ENCODE data around the gene PLIN3.
"Not testable (repeated sequence)": the region's sequence is repeated elsewhere in the genome, so short reads cannot be mapped to it uniquely, and the experiment has no call there.

PLIN3 gene, protein sequence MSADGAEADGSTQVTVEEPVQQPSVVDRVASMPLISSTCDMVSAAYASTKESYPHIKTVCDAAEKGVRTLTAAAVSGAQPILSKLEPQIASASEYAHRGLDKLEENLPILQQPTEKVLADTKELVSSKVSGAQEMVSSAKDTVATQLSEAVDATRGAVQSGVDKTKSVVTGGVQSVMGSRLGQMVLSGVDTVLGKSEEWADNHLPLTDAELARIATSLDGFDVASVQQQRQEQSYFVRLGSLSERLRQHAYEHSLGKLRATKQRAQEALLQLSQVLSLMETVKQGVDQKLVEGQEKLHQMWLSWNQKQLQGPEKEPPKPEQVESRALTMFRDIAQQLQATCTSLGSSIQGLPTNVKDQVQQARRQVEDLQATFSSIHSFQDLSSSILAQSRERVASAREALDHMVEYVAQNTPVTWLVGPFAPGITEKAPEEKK
- long read RNA-seq, donor 1, transcript PLIN3-201 (8 exons, 2,333 nt) = major isoform, 35 of 49 reads
- long read RNA-seq, donor 1, partial matches to known transcripts = 11 of 49 reads
- long read RNA-seq, donor 1, other reads (novel, unspliced or antisense) = 0 of 49 reads
- long read RNA-seq, donor 2, transcript PLIN3-201 (8 exons, 2,333 nt) = major isoform, 14 of 16 reads
- long read RNA-seq, donor 2, partial matches to known transcripts = 0 of 16 reads
- long read RNA-seq, donor 2, other reads (novel, unspliced or antisense) = 0 of 16 reads
- long read RNA-seq, donor 3, transcript PLIN3-201 (8 exons, 2,333 nt) = major isoform, 15 of 23 reads
- long read RNA-seq, donor 3, partial matches to known transcripts = 8 of 23 reads
- long read RNA-seq, donor 3, other reads (novel, unspliced or antisense) = 0 of 23 reads
- long read RNA-seq, donor 4, transcript PLIN3-201 (8 exons, 2,333 nt) = major isoform, 15 of 22 reads
- long read RNA-seq, donor 4, partial matches to known transcripts = 6 of 22 reads
- long read RNA-seq, donor 4, other reads (novel, unspliced or antisense) = 0 of 22 reads
- long read RNA-seq, donor 5, transcript PLIN3-201 (8 exons, 2,333 nt) = major isoform, 23 of 37 reads
- long read RNA-seq, donor 5, partial matches to known transcripts = 12 of 37 reads
- long read RNA-seq, donor 5, other reads (novel, unspliced or antisense) = 0 of 37 reads
- long read RNA-seq, donor 6, transcript PLIN3-201 (8 exons, 2,333 nt) = major isoform, 27 of 33 reads
- long read RNA-seq, donor 6, partial matches to known transcripts = 6 of 33 reads
- long read RNA-seq, donor 6, other reads (novel, unspliced or antisense) = 0 of 33 reads
- long read RNA-seq, donor 7 = 0 reads
- long read RNA-seq, donor 8, transcript PLIN3-201 (8 exons, 2,333 nt) = major isoform, 36 of 44 reads
- long read RNA-seq, donor 8, partial matches to known transcripts = 7 of 44 reads
- long read RNA-seq, donor 8, other reads (novel, unspliced or antisense) = 0 of 44 reads

DNA sequence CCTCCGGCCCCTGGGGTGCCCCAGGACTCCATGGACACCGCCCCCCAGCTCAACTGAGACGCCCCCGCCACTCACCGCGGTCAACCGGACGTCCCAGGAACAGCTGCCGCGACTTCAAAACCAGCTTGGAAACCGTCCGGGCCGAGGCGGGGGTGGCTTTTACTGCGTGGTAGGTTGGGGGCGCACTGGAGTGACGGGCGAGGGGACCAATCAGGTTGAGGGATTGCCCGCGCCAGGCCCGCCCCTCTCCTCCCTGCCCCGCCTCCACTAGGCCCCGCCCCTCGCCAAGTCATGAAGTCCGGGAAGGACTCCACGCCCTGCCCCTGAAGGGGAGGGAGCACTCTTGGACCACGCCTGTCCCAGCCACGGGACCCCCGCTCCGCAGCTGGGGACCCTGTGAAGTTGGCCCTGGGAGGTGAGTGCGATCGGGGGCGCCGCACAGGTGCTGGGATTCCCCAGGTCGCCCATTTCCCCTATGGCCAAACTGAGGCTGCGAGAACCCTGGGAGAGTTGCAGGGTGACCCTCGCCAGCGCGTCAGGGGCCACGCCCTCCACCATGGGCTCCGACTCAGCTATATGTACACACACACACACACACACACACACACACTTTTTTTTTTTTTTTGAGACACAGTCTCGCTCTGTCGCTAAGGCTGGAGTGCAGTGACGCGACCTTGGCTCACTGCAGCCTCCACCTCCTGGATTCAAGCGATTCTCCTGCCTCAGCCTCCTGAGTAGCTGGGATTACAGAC is at the start of gene PLIN3:
TSS of gene PLIN3 (minus strand) at position 134 of the 752 bp plus-strand sequence. CDS start 6,273 bp downstream, outside the sequence.
- DNase-seq = peak; percentile 79

DNA sequence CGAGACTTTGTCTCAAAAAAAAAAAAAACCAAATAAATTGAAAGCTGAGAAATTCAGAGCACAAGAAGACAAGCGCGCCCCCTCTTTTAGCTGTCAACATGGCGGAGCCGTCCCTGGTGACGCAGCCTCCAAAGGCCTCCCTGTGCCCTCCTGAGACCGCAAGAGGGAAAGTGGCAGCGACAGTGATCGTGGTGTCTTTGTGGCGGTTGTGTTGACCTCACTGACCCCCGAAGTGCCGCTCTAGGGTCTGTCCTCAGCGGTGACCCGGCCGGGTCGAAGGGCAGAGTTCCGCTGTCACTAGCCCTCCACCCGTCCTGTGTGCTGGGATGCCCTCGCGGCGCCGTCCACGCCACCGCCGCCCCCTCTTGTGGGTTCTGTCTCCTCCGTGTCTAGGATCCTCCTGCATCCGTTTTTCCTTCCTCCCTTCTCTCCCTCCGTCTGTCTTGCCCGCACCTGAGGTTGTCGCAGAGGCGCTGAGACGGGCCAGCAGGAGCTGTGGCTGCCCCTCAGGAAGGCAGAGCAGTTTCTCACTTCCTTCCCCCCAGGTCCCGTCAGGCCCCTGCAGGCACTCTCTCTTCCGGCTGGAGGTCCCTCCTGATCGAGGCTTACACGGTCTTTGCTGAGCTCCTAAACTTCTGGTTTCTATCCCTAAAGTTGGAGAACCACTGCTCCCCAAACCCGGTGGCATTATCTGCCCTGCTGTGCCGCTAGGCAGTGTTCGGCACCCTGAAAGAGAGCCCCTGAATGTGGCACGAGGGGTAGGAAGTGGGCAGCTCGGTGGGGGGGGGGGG is 49.0 kb upstream of the PLIN3 start:
- DNase-seq = no peak

DNA sequence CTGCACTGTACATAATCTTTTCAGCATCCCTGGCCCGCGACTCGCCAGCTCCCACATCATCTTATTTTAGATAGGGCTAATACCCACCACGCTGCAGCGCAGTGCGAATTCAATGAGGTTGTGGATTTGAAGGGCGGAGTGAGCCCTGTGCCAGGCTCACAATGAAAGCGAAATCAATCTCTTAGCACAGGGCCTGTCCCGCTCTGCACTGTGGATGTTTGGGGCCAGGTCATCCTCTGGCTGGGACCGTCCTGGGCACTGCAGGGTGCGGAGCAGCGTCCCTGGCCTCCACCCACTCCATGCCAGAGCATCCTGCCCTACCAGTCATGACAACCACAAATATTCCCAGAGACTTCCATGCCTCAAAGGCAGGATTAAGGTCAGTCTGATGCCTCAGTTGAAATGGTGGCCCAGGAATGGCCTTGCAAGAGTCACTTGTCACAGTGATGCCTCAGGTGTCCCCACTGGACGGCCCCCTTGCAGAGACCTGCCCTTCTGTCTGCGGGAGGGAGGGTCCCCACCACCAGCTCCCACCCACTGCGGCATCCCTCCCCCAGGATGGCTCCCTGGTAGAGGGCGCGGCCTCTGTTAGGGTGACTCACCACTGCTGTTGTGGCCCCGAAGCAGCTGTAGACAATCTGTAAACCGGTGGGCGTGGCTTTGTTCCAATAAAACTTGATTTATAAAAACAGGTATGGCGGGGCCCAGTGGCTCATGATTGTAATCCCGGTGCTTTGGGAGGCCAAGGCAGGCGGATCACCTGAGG is 47.5 kb upstream of the PLIN3 start:
- DNase-seq = no peak

DNA sequence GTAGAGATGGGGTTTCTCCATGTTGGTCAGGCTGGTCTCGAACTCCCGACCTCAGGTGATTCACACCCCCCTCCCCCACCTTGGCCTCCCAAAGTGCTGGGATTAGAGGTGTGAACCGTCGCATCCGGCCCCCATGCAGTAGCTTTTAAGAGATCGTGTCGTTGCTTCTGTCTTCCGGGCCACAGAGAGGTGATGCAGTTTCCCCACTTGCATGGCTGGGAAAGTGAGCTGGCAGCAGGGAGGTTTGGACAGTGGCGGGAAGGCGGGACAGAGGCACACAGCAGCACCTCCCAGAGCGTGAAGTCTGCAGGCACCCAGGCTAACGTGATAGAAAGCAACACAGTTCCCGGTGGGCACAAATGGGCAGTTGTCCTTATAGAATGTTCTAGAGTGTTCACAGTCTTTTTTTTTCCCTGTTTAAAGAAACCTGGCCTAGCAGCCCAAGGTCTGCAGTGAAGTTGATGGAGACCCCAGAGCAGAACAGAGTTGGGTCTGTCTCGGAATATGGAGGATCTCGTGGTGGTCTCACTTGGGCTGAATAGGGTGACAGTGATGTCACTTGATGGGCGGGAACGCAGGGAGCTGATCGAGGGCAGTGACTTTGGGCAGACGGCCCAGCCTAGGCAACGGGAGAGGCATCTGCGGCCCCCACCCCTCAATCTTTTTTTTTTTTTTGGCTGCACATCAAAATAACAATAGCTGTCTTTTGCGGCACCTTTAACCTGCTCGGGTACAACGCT is 46.7 kb upstream of the PLIN3 start:
- no peak for DNase-seq

DNA sequence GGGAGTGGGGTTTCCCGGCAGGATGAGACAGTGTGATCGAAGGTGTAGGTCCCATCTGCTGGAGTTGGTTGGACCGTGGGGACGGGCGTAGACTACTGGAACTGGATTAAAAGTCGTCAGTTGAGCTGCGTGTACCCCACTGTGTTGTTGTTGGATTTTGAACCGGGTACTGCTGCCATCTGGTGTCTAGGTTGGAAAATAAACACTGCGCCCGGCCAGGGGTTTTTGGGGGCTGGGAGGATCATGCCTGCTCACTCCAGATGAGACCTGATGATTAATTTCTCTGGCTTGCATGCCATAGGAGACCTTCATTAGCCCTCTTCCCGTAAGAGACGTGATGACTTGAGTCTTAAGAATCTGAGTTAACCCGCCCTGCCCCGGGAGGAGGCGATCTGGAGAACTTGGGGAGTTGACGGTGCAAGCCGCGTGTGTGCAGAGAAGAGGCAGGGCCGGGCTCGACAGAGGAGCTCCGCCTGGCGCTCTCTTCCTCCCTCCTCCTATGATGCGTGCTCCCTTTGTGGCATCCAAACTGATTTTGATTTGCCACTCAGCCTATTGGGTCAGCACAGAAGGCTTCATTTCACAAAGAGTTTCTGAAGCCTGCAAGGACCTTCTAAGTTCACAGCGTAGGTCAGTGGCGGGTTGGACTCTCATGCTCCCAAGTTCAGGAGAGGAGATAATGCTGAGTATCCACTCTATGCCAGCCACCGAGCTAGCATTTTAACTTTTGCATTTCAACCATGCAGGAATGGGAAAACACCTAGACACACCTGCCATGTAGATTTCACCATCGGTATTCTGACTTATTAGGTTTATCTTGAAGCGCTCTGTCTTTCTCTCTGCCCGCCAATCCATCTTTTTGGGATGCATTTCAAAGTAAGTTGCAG is 44.6 kb upstream of the PLIN3 start:
- DNase-seq = peak; percentile 69

DNA sequence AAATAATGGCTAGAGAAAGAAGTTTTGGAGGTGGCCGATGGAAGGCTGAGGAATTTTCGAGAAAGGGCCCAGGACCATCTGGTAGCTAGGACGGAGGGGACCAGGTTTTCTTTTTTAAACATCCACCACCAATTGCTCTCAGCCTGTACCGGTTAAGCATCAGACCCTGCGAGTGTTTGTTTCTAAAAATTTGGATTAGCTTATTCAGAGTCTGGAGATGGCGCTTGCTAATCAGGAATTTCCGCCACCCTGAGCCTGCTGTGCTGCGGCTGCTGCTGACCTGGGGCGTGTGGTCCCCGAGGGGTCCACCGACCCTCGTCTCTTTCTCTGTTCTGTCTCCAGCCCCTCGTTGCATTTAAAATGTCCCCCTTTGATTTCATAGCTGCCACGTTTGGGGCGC is 43.8 kb upstream of the PLIN3 start:
- no peak for DNase-seq

DNA sequence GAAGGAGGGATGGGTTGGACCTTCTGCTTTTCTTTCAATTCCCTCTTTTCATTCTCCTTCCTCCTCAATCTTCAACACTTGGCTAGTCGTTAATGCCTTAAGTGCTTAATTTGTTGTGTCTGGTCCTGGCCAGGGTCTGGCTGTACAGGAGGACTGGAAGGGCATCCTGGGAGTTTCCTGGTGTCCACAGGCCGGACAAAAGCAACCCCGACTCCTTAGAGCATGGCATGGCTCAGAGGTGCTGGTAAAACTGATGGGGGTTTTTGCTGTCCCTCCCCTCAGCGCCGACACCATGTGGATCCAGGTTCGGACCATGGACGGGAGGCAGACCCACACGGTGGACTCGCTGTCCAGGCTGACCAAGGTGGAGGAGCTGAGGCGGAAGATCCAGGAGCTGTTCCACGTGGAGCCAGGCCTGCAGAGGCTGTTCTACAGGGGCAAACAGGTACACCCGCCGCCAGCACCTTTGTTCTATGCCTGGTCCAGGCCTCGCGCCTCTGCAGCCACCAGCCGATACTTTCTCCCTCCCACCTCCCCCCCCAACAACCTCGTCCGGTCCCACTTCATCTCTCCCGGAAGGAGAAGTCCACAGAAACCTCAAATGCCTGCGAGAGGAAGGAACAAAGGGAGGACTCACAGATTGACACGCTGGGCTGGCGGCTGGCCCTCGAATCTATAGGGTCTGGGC is 43.3 kb upstream of the PLIN3 start:
- peak; percentile 52 for DNase-seq

DNA sequence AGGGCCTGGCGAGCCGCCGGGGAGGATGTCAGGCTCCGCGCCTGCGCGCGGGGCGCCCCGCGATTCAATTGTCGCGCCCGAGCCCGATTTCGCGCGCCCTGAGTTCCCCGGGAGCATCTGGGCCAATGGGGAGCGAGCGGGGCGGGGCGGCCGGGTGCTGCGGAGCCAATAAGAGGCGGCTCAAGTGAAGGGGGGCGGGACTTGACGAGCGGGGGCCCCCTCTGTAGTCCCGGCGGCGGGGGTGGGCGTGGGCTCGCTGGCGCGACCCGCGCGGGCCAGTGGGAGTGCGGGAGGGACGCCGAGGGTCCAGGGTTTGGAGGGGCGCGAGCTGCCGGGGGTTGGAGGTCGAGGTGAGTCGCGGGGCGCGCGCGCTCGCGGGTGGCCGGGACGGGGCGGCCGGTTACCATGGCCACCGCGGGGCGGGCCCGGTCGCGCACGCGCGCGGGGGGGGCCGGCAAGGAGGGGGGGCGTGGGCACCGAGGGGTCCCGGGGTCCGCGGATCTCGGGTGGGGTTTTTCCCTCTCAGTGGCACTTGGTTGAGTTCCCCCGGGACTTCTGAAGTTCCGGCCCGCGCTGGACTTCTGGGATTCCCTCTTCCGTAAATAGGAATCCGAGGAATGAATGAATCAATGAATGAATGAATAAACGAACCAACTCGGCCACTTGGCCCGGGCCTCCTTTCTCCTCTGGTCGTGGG is 42.6 kb upstream of the PLIN3 start:
- DNase-seq = no peak

DNA sequence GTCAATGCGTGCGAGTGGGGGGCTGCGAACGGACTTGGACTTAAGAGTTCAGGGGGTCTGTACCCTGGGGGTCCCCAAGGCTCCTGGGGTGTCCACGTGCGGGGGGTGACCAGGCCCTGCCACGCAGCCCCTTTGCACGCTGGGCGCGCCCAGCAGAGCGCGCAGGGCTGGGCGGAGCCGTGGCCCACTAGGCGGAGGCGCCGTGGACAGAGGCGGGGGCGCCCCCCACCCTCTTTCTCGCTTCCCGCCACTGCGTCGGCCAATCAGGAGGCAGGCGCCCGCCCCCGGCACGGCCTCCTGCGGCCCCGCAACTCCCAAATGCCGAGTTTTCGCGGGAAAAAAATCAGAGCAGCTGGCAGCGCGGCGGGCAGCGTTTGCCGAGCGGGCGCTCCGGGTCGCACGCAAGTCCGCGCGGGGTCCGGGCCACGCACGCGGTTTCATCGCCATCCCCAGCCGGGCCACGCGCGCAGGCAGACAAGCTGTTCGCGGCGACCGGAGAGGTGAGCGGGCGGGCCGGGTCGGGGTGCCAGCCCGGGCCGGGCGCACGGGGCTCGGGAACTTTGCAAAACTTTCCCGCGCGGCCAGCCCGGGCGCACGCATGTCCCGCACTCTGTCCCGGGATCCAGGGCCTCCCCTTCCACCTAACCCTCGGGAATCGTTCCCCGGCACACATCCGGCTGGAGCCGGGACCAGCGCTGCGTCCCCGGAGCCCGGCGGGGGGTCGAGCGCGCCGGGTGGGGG is 41.9 kb upstream of the PLIN3 start, which contains the start of gene UHRF1:
TSS of gene UHRF1 (plus strand) at position 346 of the 741 bp plus-strand sequence. CDS start 1,385 bp downstream, outside the sequence.
- peak; percentile 79 for DNase-seq

DNA sequence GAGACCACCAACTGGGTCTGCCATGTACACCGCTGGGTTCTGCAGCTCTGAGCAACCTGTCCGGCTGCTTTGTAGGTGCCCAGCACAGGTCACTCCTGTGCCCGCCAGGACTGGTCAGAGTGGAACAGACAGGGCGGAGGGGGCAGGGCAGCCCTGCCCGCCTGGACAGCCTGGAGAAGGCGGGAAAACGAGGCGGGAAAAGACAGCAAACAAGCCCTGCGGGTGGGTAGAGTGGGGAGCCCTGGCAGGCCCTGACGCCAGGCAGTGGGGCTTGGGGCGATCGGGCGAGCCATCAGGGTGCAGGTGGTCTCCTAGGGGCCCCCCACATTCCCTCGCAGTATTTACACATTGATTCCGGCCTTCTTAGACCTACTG is 41.3 kb upstream of the PLIN3 start:
- peak; percentile 67 for DNase-seq

DNA sequence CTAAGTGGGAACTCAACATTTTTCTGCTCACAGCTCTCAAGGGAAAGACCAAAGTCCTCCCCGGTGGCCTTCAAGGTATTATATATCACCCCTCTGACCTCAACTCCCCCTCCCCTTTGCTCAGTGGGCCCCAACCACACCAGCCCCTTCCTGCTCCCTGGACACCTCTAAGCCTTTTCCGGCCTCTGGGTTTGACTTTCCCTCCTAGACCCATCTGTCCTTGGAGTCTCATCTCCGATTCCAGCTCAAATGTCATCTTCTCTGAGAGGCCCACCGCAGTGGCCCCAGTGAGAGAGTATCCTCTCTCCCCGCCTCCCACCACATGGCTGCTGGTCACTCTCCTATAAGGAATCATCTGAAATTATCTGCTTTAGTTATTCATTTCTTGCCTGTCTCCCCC is 40.9 kb upstream of the PLIN3 start:
- no peak for DNase-seq

DNA sequence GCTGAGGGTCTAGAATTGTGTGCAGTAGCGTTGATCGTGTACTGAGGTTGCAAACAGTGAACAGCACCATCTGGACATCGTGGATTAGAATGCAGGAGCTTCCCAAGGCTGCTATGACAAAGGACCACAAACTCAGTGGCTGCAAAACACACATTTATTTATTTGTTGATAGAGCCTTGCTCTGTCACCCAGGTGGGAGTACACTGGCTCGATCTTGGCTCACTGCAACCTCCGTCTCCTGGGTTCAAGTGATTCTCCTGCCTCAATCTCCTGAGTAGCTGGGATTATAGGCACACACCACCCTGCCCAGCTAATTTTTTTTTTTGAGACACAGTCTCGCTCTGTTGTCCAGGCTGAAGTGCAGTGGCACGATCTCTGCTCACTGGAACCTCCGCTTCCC is 39.5 kb upstream of the PLIN3 start:
- no peak for DNase-seq

DNA sequence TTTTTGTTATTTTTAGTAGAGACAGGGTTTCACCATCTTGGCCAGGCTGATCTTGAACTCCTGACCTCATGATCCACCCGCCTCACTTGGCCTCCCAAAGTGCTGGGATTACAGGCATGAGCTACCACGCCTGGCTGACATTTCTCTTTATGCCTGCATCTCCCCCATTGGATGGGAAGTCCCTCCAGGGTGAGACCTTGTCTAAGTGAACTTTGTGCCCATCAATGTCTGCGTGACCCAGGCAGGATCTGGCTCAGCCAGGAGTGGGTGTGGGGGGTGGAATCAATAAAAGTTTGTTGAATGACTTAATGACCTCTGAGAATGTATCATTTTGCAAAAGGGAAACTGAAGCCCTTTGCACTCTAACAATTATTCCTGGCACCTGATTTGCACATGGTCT is 37.0 kb upstream of the PLIN3 start:
- no peak for DNase-seq

DNA sequence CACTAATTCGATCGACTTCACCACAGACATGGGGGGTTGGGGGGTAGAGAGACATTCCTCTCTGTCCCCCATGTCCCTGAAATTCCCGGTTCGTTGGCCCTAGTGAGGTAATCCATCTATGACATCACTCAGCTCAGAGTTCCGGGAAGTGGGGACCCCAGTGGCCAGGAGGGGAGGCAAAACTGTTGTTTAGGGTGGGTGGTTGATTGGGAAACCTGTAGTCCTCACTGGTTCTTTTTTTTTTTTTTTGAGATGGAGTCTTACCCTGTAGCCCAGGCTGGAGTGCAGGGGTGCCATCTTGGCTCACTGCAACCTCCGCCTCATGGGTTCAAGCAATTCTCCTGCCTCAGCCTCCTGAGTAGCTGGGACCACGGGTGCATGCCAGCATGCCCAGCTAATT is 35.3 kb upstream of the PLIN3 start, which contains the start of gene ARRDC5:
TSS of gene ARRDC5 (minus strand) at position 101 of the 400 bp plus-strand sequence. CDS start at position 30, 71 bp downstream.
- DNase-seq = no peak

DNA sequence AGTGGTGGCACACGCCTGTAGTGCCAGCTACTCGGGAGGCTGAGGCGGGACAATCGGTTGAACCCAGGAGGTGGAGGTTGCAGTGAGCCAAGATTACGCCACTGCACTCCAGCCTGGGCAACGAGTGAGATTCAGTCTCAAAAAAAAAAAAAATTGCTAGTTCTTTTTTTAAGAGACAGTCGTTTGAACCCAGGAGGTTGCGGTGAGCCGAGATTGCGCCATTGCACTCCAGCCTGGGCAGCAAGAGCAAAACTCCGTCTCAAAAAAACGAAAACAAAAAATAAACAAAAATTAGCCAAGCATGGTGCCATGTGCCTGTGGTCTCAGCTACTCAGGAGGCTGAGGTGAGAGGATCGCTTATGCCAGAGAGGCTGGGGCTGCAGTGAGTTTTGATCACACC is 33.4 kb upstream of the PLIN3 start:
- DNase-seq = not testable (repeated sequence)

DNA sequence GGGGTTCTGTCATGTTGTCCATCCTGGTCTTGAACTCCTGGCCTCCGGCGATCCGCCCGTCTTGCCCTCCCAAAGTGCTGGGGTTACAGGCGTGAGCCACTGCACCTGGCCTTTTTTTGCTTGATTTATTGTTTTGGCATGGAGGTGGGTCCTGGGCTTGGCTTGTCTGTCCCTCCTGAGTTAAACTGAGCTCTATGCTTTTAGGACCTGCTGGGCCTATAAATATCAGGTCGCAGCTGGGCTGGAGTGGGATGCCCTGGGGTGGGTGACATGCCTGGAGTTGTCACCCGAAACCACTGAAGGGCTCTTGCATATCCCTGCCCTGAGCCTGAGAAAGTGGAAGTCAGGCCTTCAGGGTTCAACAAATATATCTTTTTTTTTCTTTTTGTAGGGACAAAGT is 29.7 kb upstream of the PLIN3 start:
- DNase-seq = no peak
